ENCODE data around the gene WDFY3.
A peak's percentile ranks its signal among the peaks of the same experiment; 100 is the strongest.
"Not testable (repeated sequence)": the region's sequence is repeated elsewhere in the genome, so short reads cannot be mapped to it uniquely, and the experiment has no call there.

Gene WDFY3

GRCh38 chr4:84673475-84674240 is 292.8 kb downstream of the WDFY3 start:
- DNase-seq (ENCODE audit: low read depth, low spot score), result no peak

GRCh38 chr4:84672177-84672576 is 294.3 kb downstream of the WDFY3 start:
- DNase-seq (ENCODE audit: low read depth, low spot score), result no peak

GRCh38 chr4:84669201-84669600 is 297.3 kb downstream of the WDFY3 start:
- no peak for DNase-seq (ENCODE audit: low read depth, low spot score)

- no peak for DNase-seq (ENCODE audit: low read depth, low spot score)
Observed at GRCh38 chr4:84666439-84666838, 300.1 kb downstream of the WDFY3 start.

GRCh38 chr4:84664767-84665166 is 301.7 kb downstream of the WDFY3 start:
- not testable (repeated sequence) for DNase-seq (ENCODE audit: low read depth, low spot score)

GRCh38 chr4:84661191-84661939 is 305.1 kb downstream of the WDFY3 start:
- DNase-seq (ENCODE audit: low read depth, low spot score), result no peak

GRCh38 chr4:84660606-84661005 is 305.9 kb downstream of the WDFY3 start:
- no peak for DNase-seq (ENCODE audit: low read depth, low spot score)

- no peak for DNase-seq (ENCODE audit: low read depth, low spot score)
Observed at GRCh38 chr4:84652478-84652877, 314.0 kb downstream of the WDFY3 start.

- no peak for DNase-seq (ENCODE audit: low read depth, low spot score)
Observed at GRCh38 chr4:84651499-84651898, 315.0 kb downstream of the WDFY3 start.

GRCh38 chr4:84648863-84649647 is 317.4 kb downstream of the WDFY3 start:
- no peak for DNase-seq (ENCODE audit: low read depth, low spot score)

- DNase-seq (ENCODE audit: low read depth, low spot score), result no peak
Observed at GRCh38 chr4:84648178-84648577, 318.3 kb downstream of the WDFY3 start.

GRCh38 chr4:84647312-84647884 is 319.1 kb downstream of the WDFY3 start:
- DNase-seq (ENCODE audit: low read depth, low spot score), result peak; percentile 17

- DNase-seq (ENCODE audit: low read depth, low spot score), result no peak
Observed at GRCh38 chr4:84644087-84644486, 322.4 kb downstream of the WDFY3 start.

- DNase-seq (ENCODE audit: low read depth, low spot score), result peak; percentile 49
Observed at GRCh38 chr4:84639145-84639544, 327.3 kb downstream of the WDFY3 start.

- no peak for DNase-seq (ENCODE audit: low read depth, low spot score)
Observed at GRCh38 chr4:84638092-84638491, 328.4 kb downstream of the WDFY3 start.

GRCh38 chr4:84634961-84635360 is 331.5 kb downstream of the WDFY3 start:
- DNase-seq (ENCODE audit: low read depth, low spot score), result no peak

- DNase-seq (ENCODE audit: low read depth, low spot score), result no peak
Observed at GRCh38 chr4:84632092-84632491, 334.4 kb downstream of the WDFY3 start.

- no peak for DNase-seq (ENCODE audit: low read depth, low spot score)
Observed at GRCh38 chr4:84631573-84631972, 334.9 kb downstream of the WDFY3 start.

GRCh38 chr4:84626673-84627072 is 339.8 kb downstream of the WDFY3 start:
- DNase-seq (ENCODE audit: low read depth, low spot score), result no peak

- no peak for DNase-seq (ENCODE audit: low read depth, low spot score)
Observed at GRCh38 chr4:84623661-84624060, 342.8 kb downstream of the WDFY3 start.

GRCh38 chr4:84622959-84623358 is 343.5 kb downstream of the WDFY3 start:
- no peak for DNase-seq (ENCODE audit: low read depth, low spot score)

Measured in ELF-1 (cell line).